GM18951 (cell line): ENCODE measurements around the gene PPIC.

Source experiments
- POLR2A ChIP-seq: IDR thresholded peaks from 4 replicates; pipeline ENCODE4 v1.6.1; 2011; ENCODE audit warnings: mild to moderate bottlenecking; ENCODE audit not compliant: insufficient read length, insufficient read depth; ENCODE audit errors: extremely low read depth
- in situ Hi-C: fragments of 300-500 bp; cut with MboI; formaldehyde crosslinking; loops from one replicate; pipeline ENCODE4 v1.12.0; 2022; ENCODE audit warnings: low sequenced_read_pairs, mixed read lengths, inconsistent platforms; ENCODE audit not compliant: unreplicated experiment

Gene PPIC

GRCh38 chr5:123044926-123045617 lies 8.5 kb upstream of the PPIC start:
- no peak for TF ChIP-seq POLR2A
- in situ Hi-C loops = no loop called here

GRCh38 chr5:123039673-123040072 lies 3.1 kb upstream of the PPIC start:
- TF ChIP-seq POLR2A = no peak
- in situ Hi-C loops = no loop called here

GRCh38 chr5:123037104-123037418 lies 536 bp upstream of the PPIC start:
- no peak for TF ChIP-seq POLR2A
- in situ Hi-C loops = no loop called here

DNA sequence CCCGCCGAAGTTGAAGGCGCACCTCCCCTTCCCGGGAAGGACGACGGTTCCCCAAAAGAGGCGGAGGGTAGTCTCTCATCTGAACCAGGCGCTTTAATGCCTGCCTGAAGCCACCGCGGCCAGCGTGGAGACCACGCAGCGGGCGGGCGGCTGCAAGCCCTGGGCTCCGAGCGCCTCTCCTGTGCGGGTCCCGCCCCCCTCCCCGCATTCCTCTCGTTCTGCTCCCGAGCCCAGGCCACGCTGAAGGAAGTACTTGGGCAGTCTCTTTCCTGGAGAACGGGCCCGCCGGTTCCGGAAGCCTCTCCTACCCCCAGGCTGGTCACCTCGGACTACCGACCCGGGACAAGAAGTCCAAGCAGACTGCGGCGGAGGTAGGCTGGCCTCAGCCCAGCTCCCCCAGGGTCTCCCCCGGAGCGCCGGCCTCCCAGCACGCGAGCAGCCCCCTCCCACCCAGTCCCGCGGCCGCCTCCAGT lies 571 bp downstream of the PPIC start:
- in situ Hi-C loops = no loop called here

DNA sequence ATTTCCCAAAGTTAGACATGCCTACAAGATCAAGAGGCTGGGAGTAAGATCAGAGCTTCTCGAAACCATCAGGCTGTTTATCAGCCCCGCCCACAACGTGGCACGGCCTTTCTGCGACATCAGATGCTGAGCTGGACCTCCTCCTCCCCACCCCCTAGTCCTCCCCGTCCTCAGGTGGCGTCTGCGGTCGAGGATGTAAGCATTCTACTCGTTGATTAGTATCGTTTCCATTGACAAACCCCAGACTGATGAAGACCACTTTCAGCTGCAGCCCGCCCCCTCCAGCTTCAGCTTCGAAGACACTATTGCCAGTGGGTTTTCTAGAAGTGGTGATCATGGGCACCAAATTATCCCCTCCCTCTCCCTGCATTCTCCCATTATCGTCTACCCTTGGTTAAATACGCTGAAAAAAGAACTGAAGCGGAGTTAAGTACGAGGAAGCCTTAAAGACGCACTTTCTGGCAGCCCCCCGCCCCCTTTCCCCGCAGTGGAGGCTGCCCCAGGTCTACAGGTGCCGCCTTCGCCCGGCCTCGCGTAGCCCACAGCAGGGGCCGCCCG lies 1.1 kb downstream of the PPIC start:
- in situ Hi-C loops = no loop called here
- no peak for TF ChIP-seq POLR2A

More for the DNA sequence above, 571 bp downstream of the PPIC start:
- no peak for TF ChIP-seq POLR2A

GRCh38 chr5:123033157-123033671 lies 3.3 kb downstream of the PPIC start:
- no peak for TF ChIP-seq POLR2A
- in situ Hi-C loops = no loop called here

- in situ Hi-C loops = no loop called here
- no peak for TF ChIP-seq POLR2A
Measured at GRCh38 chr5:123028222-123028621, 8.3 kb downstream of the PPIC start.

- in situ Hi-C loops = loop anchor here (25.0 kb wide), 1 partner anchor 502 kb away; no protein-coding TSS in a partner anchor
- no peak for TF ChIP-seq POLR2A
Measured at GRCh38 chr5:123014689-123015088, 21.8 kb downstream of the PPIC start.

GRCh38 chr5:123012321-123012720 lies 24.2 kb downstream of the PPIC start:
- in situ Hi-C loops = loop anchor here (25.0 kb wide), 1 partner anchor 500 kb away; no protein-coding TSS in a partner anchor
- no peak for TF ChIP-seq POLR2A

- no peak for TF ChIP-seq POLR2A
- in situ Hi-C loops = loop anchor here (25.0 kb wide), 1 partner anchor 495 kb away; no protein-coding TSS in a partner anchor
Measured at GRCh38 chr5:123007754-123008153, 28.8 kb downstream of the PPIC start.

DNA sequence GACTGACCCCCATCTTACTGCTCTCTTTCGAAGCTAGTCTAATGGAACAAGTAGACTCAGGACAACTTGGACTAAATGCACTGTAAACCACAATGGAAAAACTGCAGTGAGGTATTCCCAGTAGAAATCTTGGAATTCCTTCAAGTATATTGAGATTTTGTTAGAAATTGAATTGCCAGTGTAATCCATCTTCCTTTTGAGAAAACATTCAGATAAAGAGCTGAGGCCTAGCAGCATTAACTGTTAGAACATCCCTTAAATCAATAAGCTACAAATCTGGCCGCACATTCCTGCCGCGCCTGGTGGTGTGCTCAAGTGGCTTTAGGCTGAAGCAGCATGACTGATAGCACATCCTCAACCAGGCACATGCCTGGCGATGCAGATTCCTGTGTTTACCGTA lies 29.3 kb downstream of the PPIC start:
- in situ Hi-C loops = loop anchor here (25.0 kb wide), 1 partner anchor 495 kb away; no protein-coding TSS in a partner anchor
- no peak for TF ChIP-seq POLR2A

- in situ Hi-C loops = loop anchor here (25.0 kb wide), 1 partner anchor 490 kb away; no protein-coding TSS in a partner anchor
- no peak for TF ChIP-seq POLR2A
Measured at GRCh38 chr5:123001808-123002207, 34.7 kb downstream of the PPIC start.

DNA sequence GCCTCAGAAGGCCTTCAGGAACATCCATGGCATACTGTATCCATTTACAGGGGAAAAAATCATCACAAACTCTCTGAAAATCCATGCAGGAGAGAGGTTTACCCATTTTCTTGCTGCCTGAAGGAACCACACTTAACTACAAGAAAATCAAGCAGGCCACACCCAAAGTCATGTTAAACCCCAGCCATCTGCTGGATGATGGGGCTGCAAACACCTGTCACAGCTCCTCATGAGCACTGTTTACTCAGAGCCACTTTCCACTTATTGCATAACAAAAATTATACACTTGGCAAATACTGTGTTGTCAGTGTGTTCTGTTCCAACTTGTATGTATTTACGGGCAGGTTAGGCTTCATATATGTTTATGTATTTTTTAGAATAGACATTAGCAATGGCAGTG lies 35.8 kb downstream of the PPIC start:
- TF ChIP-seq POLR2A = no peak
- in situ Hi-C loops = loop anchor here (25.0 kb wide), 1 partner anchor 488 kb away; no protein-coding TSS in a partner anchor
